ENCODE results near the gene CCDC194. TPM values are rescaled to one million over a fixed set of nuclear protein-coding genes. Genes with fewer than 3 reads are reported as not detected.
A peak's percentile ranks its signal among the peaks of the same experiment; 100 is the strongest.

CCDC194 gene
- total RNA-seq, 1 experiment from 2014 or later = not detected

DNA sequence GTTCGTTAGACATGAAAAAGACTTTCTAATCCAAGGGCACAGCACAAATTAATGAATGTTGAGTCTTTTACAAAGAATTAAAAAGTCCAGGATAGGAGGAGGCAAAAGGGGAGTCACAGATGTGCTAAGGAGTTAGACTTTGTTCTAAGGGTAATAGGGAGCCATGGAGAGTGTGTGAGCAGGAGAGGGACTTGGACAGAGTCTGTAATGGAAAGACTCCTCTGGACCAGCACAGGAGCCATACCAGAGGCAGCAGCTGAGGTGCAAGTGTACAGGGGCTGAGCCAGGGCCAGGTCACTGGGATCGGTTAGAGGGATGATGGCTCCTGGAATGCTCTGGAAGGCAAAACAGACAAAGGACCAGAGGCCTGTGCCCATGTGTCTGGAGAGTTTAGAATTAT lies 46.1 kb downstream of the CCDC194 start:
- no TSS peak for BruUV-seq (replicated peaks)
- Mint-ChIP-seq H3K27me3 (ENCODE audit: unreplicated experiment) (peaks cover 35% of the 10 kb centered on the region), H3K4me1 (ENCODE audit: low read depth, unreplicated experiment) (peaks cover under 1% of the 10 kb centered on the region), H3K27ac (ENCODE audit: unreplicated experiment) (peak overlapping the region; percentile 34), H3K9me3 (ENCODE audit: low read depth, unreplicated experiment) (no peaks in the 10 kb centered on the region), H3K36me3 (ENCODE audit: insufficient read depth, unreplicated experiment) (peaks cover 6% of the 10 kb centered on the region), H3K4me3 (ENCODE audit: low read depth, unreplicated experiment) (no peak overlapping the region)
- CTCF ChIA-PET = no interaction called here
- TF ChIP-seq, protein P1, sequence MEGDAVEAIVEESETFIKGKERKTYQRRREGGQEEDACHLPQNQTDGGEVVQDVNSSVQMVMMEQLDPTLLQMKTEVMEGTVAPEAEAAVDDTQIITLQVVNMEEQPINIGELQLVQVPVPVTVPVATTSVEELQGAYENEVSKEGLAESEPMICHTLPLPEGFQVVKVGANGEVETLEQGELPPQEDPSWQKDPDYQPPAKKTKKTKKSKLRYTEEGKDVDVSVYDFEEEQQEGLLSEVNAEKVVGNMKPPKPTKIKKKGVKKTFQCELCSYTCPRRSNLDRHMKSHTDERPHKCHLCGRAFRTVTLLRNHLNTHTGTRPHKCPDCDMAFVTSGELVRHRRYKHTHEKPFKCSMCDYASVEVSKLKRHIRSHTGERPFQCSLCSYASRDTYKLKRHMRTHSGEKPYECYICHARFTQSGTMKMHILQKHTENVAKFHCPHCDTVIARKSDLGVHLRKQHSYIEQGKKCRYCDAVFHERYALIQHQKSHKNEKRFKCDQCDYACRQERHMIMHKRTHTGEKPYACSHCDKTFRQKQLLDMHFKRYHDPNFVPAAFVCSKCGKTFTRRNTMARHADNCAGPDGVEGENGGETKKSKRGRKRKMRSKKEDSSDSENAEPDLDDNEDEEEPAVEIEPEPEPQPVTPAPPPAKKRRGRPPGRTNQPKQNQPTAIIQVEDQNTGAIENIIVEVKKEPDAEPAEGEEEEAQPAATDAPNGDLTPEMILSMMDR (IDR thresholded peaks at IDR 0.05; ENCODE audit: unreplicated experiment) = no peak
- intact Hi-C loops (cut with micrococcal nuclease; ENCODE audit: unreplicated experiment) = no loop called here
- no peak for DNase-seq

DNA sequence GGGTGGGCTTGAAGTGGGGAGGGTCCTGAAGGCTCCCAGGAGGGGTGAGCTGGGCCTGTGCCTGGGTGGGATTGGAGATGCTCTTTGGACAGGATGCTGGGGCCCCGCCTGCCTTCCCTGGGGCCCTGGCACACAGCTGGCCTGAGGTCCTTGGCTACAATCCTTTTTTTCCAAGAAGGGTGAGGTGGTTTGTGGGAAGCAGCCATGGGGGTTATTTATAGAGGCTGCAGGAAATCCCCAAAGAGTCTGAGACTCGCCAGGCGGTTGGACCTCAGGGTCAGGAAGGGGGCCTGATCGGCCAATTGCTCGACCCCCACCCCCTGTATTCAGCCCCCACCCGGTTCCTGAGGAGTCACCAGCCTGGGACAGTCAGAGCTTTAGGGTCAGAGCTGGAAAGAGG lies 46.6 kb downstream of the CCDC194 start:
- no peaks in the 10 kb centered on the region for H3K4me1 Mint-ChIP-seq (ENCODE audit: low read depth, unreplicated experiment)
- H3K27me3 Mint-ChIP-seq (ENCODE audit: unreplicated experiment) = peaks cover 30% of the 10 kb centered on the region
- DNase-seq = no peak
- intact Hi-C loops (cut with micrococcal nuclease; ENCODE audit: unreplicated experiment) = no loop called here
- peak overlapping the region; percentile 34 for H3K27ac Mint-ChIP-seq (ENCODE audit: unreplicated experiment)
- H3K36me3 Mint-ChIP-seq (ENCODE audit: insufficient read depth, unreplicated experiment) = peaks cover 10% of the 10 kb centered on the region
- H3K4me3 Mint-ChIP-seq (ENCODE audit: low read depth, unreplicated experiment) = no peak overlapping the region
- no peaks in the 10 kb centered on the region for H3K9me3 Mint-ChIP-seq (ENCODE audit: low read depth, unreplicated experiment)
- TF ChIP-seq, protein P1 (IDR thresholded peaks at IDR 0.05; ENCODE audit: unreplicated experiment) = no peak
- BruUV-seq (replicated peaks) = no TSS peak
- CTCF ChIA-PET = no interaction called here

DNA sequence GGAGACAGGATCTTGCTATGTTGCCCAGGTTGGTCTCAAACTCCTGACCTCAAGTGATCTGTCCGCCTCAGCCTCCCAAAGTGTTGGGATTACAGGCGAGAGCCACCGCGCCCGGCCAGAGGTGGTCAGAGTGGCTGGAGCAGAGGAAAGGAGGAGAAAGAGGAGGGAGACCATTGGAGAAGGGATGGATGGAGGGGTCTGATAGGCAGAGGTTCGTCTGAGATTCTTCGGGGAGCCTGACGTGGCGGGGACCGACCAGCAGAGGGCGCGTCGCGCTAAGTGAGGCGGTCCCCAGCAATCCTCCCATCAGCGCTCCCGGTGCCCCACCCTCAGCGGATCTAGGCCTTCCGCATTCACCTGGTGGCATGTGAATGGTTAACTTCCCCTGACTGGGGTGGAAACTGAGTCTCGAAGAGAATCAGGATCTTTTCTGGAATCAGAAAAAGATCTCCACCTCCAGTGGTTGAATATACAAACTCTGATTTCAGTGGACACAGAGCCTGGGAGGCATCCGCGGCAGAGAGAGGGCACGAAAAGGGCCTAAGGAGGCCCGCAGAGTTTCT lies 47.8 kb downstream of the CCDC194 start:
- Mint-ChIP-seq H3K4me3 (ENCODE audit: low read depth, unreplicated experiment) (no peak overlapping the region), H3K4me1 (ENCODE audit: low read depth, unreplicated experiment) (no peaks in the 10 kb centered on the region), H3K27ac (ENCODE audit: unreplicated experiment) (no peak overlapping the region), H3K9me3 (ENCODE audit: low read depth, unreplicated experiment) (no peaks in the 10 kb centered on the region), H3K27me3 (ENCODE audit: unreplicated experiment) (peaks cover 22% of the 10 kb centered on the region), H3K36me3 (ENCODE audit: insufficient read depth, unreplicated experiment) (peaks cover 11% of the 10 kb centered on the region)
- intact Hi-C loops (cut with micrococcal nuclease; ENCODE audit: unreplicated experiment) = no loop called here
- DNase-seq = peak; percentile 81
- TF ChIP-seq, protein P1 (IDR thresholded peaks at IDR 0.05; ENCODE audit: unreplicated experiment) = peak; percentile 76
- CTCF ChIA-PET = no interaction called here
- no TSS peak for BruUV-seq (replicated peaks)

DNA sequence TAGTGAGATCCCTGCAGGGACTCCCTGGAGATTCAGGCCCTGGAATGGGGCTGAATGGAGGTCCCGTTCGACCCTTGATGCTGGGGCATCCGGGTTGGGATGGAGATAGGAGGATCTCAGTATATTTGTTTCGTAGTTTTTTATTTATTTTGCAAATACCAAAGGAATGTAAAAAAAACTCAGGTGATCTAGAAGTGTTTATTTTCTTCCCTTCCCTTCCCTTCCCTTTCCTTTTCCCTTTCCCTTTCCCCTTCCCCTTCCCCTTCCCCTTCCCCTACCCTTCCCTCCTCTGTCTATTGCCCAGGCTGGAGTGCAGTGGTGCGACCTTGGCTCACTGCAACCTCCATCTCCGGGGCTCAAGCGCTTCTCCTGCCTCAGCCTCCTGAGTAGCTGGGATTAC lies 52.2 kb downstream of the CCDC194 start:
- Mint-ChIP-seq H3K36me3 (ENCODE audit: insufficient read depth, unreplicated experiment) (peaks cover 33% of the 10 kb centered on the region), H3K4me1 (ENCODE audit: low read depth, unreplicated experiment) (no peaks in the 10 kb centered on the region), H3K4me3 (ENCODE audit: low read depth, unreplicated experiment) (no peak overlapping the region), H3K27me3 (ENCODE audit: unreplicated experiment) (no peaks in the 10 kb centered on the region), H3K9me3 (ENCODE audit: low read depth, unreplicated experiment) (no peaks in the 10 kb centered on the region), H3K27ac (ENCODE audit: unreplicated experiment) (no peak overlapping the region)
- TF ChIP-seq, protein P1 (IDR thresholded peaks at IDR 0.05; ENCODE audit: unreplicated experiment) = no peak
- CTCF ChIA-PET = no interaction called here
- intact Hi-C loops (cut with micrococcal nuclease; ENCODE audit: unreplicated experiment) = no loop called here
- BruUV-seq (replicated peaks) = no TSS peak
- DNase-seq = no peak
